ENCODE measurements around the gene WASL. TPM values are rescaled to one million over a fixed set of nuclear protein-coding genes. Genes with fewer than 3 reads are reported as not detected.

WASL gene
- total RNA-seq, 2 donors from 2014 or later: 35.1 to 36.7 TPM

- Mint-ChIP-seq H3K4me3 (no peak overlapping the region), H3K27me3 (ENCODE audit: insufficient read depth) (peaks cover 2% of the 10 kb centered on the region), H3K27ac (no peak overlapping the region), H3K4me1 (peaks cover 41% of the 10 kb centered on the region), H3K36me3 (ENCODE audit: low read depth) (no peaks in the 10 kb centered on the region), H3K9me3 (no peaks in the 10 kb centered on the region)
- no peaks in the 10 kb centered on the region for H3K9me3 ChIP-seq (ENCODE audit: control insufficient read depth, low read length)
- H3K36me3 ChIP-seq (ENCODE audit: control insufficient read depth, insufficient read depth, low read length): no peaks in the 10 kb centered on the region
- TF ChIP-seq CTCF (conservative IDR thresholded peaks at IDR 0.05): no peak
- no peak for DNase-seq
- WGBS, 2 experiments (ENCODE audit: insufficient coverage in 1 of 2, insufficient read length in 1 of 2): 89 to 100% methylated on average over 1 of the region's 1 CpG
- H3K4me3 ChIP-seq (ENCODE audit: low read length): no peak overlapping the region
- H3K4me1 ChIP-seq (ENCODE audit: control insufficient read depth, insufficient read depth, low read length): peaks cover 18% of the 10 kb centered on the region
- H3K27me3 ChIP-seq (ENCODE audit: control insufficient read depth, insufficient read depth, low read length, poor library complexity, severe bottlenecking): no peaks in the 10 kb centered on the region
- no peak overlapping the region for H3K27ac ChIP-seq (ENCODE audit: low read depth, low read length)
- H3K9ac ChIP-seq (ENCODE audit: extremely low read depth, low read length, poor library complexity, severe bottlenecking): no peak overlapping the region
Observed at GRCh38 chr7:123657304-123657685, 91.5 kb downstream of the WASL start.

- no peak for TF ChIP-seq CTCF (conservative IDR thresholded peaks at IDR 0.05)
- no peak for DNase-seq
- H3K36me3 ChIP-seq (ENCODE audit: control insufficient read depth, insufficient read depth, low read length): no peaks in the 10 kb centered on the region
- H3K9ac ChIP-seq (ENCODE audit: extremely low read depth, low read length, poor library complexity, severe bottlenecking): no peak overlapping the region
- peaks cover 39% of the 10 kb centered on the region for H3K4me1 Mint-ChIP-seq
- no peak overlapping the region for H3K4me3 ChIP-seq (ENCODE audit: low read length)
- H3K27me3 Mint-ChIP-seq (ENCODE audit: insufficient read depth): peaks cover 2% of the 10 kb centered on the region
- H3K4me1 ChIP-seq (ENCODE audit: control insufficient read depth, insufficient read depth, low read length): peaks cover 18% of the 10 kb centered on the region
- H3K27me3 ChIP-seq (ENCODE audit: control insufficient read depth, insufficient read depth, low read length, poor library complexity, severe bottlenecking): no peaks in the 10 kb centered on the region
- no peaks in the 10 kb centered on the region for H3K9me3 ChIP-seq (ENCODE audit: control insufficient read depth, low read length)
- H3K4me3 Mint-ChIP-seq: no peak overlapping the region
- no peaks in the 10 kb centered on the region for H3K9me3 Mint-ChIP-seq
- H3K27ac Mint-ChIP-seq: no peak overlapping the region
- no peak overlapping the region for H3K27ac ChIP-seq (ENCODE audit: low read depth, low read length)
- 93 to 100% methylated on average over 1 to 5 of the region's 6 CpGs for WGBS, 2 experiments (ENCODE audit: insufficient coverage in 1 of 2, insufficient read length in 1 of 2)
- H3K36me3 Mint-ChIP-seq (ENCODE audit: low read depth): no peaks in the 10 kb centered on the region
Observed at GRCh38 chr7:123656544-123657303, 92.1 kb downstream of the WASL start.

- Mint-ChIP-seq H3K9me3 (no peaks in the 10 kb centered on the region), H3K36me3 (ENCODE audit: low read depth) (no peaks in the 10 kb centered on the region), H3K4me3 (no peak within 1 kb of the TSS), H3K4me1 (peaks cover 31% of the 10 kb centered on the region), H3K27ac (no peak within 1 kb of the TSS), H3K27me3 (ENCODE audit: insufficient read depth) (peaks cover 2% of the 10 kb centered on the region)
- H3K4me1 ChIP-seq (ENCODE audit: control insufficient read depth, insufficient read depth, low read length): peaks cover 13% of the 10 kb centered on the region
- H3K36me3 ChIP-seq (ENCODE audit: control insufficient read depth, insufficient read depth, low read length): no peaks in the 10 kb centered on the region
- H3K9ac ChIP-seq (ENCODE audit: extremely low read depth, low read length, poor library complexity, severe bottlenecking): no peak within 1 kb of the TSS
- DNase-seq: no peak
- H3K4me3 ChIP-seq (ENCODE audit: low read length): no peak within 1 kb of the TSS
- 85 to 92% methylated on average over 5 to 6 of the region's 6 CpGs for WGBS, 2 experiments (ENCODE audit: insufficient coverage in 1 of 2, insufficient read length in 1 of 2)
- H3K27me3 ChIP-seq (ENCODE audit: control insufficient read depth, insufficient read depth, low read length, poor library complexity, severe bottlenecking): no peaks in the 10 kb centered on the region
- H3K27ac ChIP-seq (ENCODE audit: low read depth, low read length): no peak within 1 kb of the TSS
- H3K9me3 ChIP-seq (ENCODE audit: control insufficient read depth, low read length): no peaks in the 10 kb centered on the region
- no peak for TF ChIP-seq CTCF (conservative IDR thresholded peaks at IDR 0.05)
Observed at GRCh38 chr7:123655614-123656013, 93.2 kb downstream of the WASL start, which contains the start of gene LMOD2. Gene LMOD2 (plus strand): TSS chr7:123655866. CDS start chr7:123655964, 98 bp downstream.
